WTC11 (cell line): Measurements from ENCODE around the gene AHNAK.

ENCODE experiments used
- CTCF ChIP-seq: fragments of 200-600 bp; IDR thresholded peaks from 2 replicates; pipeline ENCODE4 v1.8.0; 2022; ENCODE audit warnings: antibody characterized with exemption
- E2F1 ChIP-seq: sonication (generic); formaldehyde crosslinking; IDR thresholded peaks from 2 replicates; pipeline ENCODE4 v1.8.0; 2022; ENCODE audit warnings: mild to moderate bottlenecking, missing genetic modification reagents
- SP1 ChIP-seq: sonication (generic); formaldehyde crosslinking; conservative IDR thresholded peaks from 2 replicates; pipeline ENCODE4 v1.8.1; 2022; ENCODE audit warnings: missing genetic modification reagents
- USF2 ChIP-seq: sonication (generic); formaldehyde crosslinking; IDR thresholded peaks from 2 replicates; pipeline ENCODE4 v1.8.1; 2023; ENCODE audit warnings: mild to moderate bottlenecking, missing genetic modification reagents, moderate library complexity
- ZBTB21 ChIP-seq: sonication (generic); formaldehyde crosslinking; IDR thresholded peaks from 2 replicates; pipeline ENCODE4 v1.8.1; 2023; ENCODE audit warnings: mild to moderate bottlenecking, missing genetic modification reagents, borderline replicate concordance

GRCh38 chr11:62592146-62592815 lies 45.7 kb upstream of the AHNAK start:
- TF ChIP-seq USF2 (no peak), SP1 (CRISPR knock-in tag) (no peak), CTCF (no peak), ZBTB21 (CRISPR knock-in tag) (no peak), E2F1 (CRISPR knock-in tag) (no peak)
